BE2C (cell line): Measurements from ENCODE around the gene AJUBA.
"Not testable (repeated sequence)": the region's sequence is repeated elsewhere in the genome, so short reads cannot be mapped to it uniquely, and the experiment has no call there.

Source experiments
- DNase-seq: peaks from one replicate; pipeline ENCODE4 v3.0.0-alpha.2; 2020
- H3K27me3 ChIP-seq: fragments of 250-450 bp; sonication (Bioruptor Pico); 2 replicates; pipeline ENCODE4 v1.5.1; 2020; ENCODE audit warnings: mild to moderate bottlenecking
- H3K36me3 ChIP-seq: fragments of 250-450 bp; sonication (Bioruptor Pico); 2 replicates; pipeline ENCODE4 v1.5.1; 2020; ENCODE audit warnings: mild to moderate bottlenecking
- H3K4me1 ChIP-seq: fragments of 250-450 bp; sonication (Bioruptor Pico); 2 replicates; pipeline ENCODE4 v1.5.1; 2020
- H3K4me3 ChIP-seq: 2 replicates; pipeline ENCODE4 v1.5.1; 2011; ENCODE audit warnings: low read depth, low read length
- H3K9me3 ChIP-seq: fragments of 250-450 bp; sonication (Bioruptor Pico); 2 replicates; pipeline ENCODE4 v1.5.1; 2020
- TF ChIP-seq, protein P1 (sequence below): IDR thresholded peaks from 2 replicates; pipeline ENCODE4 v1.5.1; 2012; ENCODE audit warnings: mild to moderate bottlenecking, low read depth, low read length

Gene AJUBA

DNA sequence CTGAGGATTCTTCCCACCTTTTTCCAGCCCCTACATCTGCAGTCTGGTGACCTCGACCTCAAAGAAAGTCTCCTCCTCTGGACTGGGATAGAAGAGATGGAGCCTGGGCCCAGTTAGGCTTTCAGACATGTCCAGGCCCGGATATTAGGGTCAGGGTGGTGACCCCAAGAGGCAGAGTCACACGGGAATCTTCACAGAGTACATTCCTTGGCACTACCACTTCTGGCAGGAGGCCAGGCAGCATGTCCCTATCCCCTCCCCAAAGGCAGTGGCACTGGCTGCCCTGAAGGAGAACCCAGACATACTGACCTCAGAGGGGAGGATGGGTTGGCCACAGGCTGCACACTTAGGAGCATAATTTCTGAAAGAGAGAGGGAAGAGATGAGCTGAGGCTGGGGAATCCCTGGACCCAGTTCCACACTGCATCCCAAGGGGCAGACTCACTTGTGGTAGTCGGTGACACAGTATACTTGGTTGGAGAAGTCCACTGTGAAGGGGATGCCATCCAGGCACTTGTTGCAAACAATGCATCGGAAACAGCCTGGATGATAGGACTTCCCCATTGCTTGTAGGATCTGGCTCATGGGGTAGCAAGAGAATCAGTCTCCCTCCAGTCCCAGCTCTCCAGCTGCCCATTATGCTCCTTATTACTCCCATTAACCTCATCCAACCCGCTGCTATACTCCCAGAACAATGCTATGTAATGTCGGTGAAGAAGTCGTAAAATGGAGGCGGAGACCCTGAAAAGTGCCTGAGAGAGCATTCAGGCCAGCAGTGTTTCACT, 7.6 kb downstream of the AJUBA start:
- no peak for DNase-seq
- H3K36me3 ChIP-seq = no peaks in the 10 kb centered on the region
- peaks cover 16% of the 10 kb centered on the region for H3K4me1 ChIP-seq

DNA sequence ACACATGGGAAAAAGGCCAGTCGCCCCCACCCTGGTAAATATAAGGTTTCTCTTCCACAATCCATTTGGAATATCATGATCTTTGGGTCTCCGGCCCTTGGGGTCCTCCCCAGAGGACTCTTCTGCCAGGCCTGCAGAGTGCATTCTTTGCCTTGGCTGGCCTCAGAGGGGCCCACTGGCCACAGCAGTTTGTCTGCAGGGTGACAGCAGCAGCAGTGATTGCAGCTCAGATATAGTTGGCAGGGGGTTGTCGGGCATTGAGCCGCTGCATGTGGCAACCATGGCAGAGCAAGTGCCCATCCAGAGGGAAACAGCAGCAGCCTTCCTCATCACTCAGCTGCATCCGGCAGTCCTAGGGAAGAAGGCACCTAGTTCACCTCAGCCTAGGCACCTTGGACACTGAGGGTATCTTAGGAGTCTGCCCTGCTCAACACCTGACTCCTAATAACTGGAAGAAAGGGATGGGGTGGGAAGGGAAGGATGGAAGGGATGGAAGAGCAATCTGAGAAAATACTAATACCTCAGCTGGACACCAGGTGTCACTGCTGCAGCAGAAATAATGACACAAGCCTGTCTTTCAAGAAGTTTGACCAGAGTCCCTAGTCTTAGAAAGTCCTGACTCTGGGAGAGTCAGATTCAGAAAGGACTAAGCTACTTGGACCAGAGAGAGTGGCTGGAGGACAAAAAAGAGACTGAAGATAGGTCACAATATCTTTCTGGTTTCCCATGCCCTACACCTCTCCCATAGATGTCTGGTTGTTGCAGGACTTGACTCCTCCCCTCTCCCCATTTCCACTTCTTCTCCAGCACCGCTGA, 8.9 kb downstream of the AJUBA start:
- no peaks in the 10 kb centered on the region for H3K27me3 ChIP-seq
- DNase-seq = peak; percentile 55
- no peaks in the 10 kb centered on the region for H3K36me3 ChIP-seq

More for the DNA sequence above, 7.6 kb downstream of the AJUBA start:
- no peaks in the 10 kb centered on the region for H3K9me3 ChIP-seq
- TF ChIP-seq, protein P1, sequence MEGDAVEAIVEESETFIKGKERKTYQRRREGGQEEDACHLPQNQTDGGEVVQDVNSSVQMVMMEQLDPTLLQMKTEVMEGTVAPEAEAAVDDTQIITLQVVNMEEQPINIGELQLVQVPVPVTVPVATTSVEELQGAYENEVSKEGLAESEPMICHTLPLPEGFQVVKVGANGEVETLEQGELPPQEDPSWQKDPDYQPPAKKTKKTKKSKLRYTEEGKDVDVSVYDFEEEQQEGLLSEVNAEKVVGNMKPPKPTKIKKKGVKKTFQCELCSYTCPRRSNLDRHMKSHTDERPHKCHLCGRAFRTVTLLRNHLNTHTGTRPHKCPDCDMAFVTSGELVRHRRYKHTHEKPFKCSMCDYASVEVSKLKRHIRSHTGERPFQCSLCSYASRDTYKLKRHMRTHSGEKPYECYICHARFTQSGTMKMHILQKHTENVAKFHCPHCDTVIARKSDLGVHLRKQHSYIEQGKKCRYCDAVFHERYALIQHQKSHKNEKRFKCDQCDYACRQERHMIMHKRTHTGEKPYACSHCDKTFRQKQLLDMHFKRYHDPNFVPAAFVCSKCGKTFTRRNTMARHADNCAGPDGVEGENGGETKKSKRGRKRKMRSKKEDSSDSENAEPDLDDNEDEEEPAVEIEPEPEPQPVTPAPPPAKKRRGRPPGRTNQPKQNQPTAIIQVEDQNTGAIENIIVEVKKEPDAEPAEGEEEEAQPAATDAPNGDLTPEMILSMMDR = no peak
- H3K4me3 ChIP-seq = no peak overlapping the region
- no peaks in the 10 kb centered on the region for H3K27me3 ChIP-seq

DNA sequence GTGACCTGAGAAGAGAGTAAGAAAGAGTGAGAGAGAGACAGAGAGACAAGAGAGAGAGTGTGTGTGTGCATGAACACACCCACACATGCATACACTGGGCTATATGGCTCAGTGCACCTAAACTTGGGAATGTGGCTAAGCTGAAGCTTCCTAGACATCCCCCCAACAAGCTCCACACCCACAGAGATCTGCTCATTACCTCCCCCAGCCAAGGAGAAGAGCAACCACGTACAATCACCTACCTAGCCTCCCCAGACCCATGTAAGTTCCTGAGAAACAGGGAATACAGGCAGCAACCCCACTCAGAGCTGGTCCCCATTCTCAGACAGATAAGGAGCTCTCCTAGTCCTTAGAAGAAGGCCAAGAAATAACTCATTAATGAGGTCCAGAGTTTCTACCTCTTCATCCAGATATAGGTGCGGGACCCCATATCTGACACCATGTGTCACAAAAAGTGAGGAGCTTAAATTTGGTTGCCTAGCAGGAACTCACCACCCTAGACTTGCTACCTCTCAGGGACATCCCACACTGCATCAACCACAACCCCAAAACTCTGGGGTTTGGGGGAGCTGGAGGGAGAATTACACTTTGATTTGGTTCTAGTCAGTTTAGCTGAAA, 9.9 kb downstream of the AJUBA start:
- Histone ChIP-seq H3K4me1 (peaks cover 7% of the 10 kb centered on the region), H3K27me3 (no peaks in the 10 kb centered on the region), H3K4me3 (no peak overlapping the region), H3K9me3 (no peaks in the 10 kb centered on the region), H3K36me3 (no peaks in the 10 kb centered on the region)
- DNase-seq = no peak
- TF ChIP-seq, protein P1 = no peak

More for the DNA sequence above, 8.9 kb downstream of the AJUBA start:
- no peak overlapping the region for H3K4me3 ChIP-seq
- H3K9me3 ChIP-seq = no peaks in the 10 kb centered on the region
- TF ChIP-seq, protein P1 = peak; percentile 81
- H3K4me1 ChIP-seq = peaks cover 14% of the 10 kb centered on the region

DNA sequence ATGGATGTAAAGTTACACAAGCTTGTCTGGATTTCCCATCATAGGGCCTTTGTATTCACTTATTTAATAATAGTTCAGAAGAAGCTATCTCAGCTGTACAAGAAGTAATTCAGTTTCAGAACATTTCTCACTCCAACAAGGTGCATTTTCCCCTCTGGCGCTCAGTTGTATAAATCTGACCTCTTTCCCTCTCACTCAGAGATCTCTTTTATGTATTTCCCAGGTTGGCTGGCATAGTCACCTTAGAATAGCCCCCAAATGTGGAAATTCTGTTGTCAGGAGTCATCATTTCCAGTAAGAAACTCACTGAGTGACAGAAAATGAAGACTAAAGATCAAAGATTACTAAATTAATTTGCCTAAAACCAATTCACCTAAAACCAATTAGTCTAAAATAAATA, 11.2 kb downstream of the AJUBA start:
- no peaks in the 10 kb centered on the region for H3K36me3 ChIP-seq
- no peak overlapping the region for H3K4me3 ChIP-seq
- TF ChIP-seq, protein P1 = no peak
- H3K4me1 ChIP-seq = no peaks in the 10 kb centered on the region
- no peaks in the 10 kb centered on the region for H3K9me3 ChIP-seq
- DNase-seq = no peak
- H3K27me3 ChIP-seq = no peaks in the 10 kb centered on the region

DNA sequence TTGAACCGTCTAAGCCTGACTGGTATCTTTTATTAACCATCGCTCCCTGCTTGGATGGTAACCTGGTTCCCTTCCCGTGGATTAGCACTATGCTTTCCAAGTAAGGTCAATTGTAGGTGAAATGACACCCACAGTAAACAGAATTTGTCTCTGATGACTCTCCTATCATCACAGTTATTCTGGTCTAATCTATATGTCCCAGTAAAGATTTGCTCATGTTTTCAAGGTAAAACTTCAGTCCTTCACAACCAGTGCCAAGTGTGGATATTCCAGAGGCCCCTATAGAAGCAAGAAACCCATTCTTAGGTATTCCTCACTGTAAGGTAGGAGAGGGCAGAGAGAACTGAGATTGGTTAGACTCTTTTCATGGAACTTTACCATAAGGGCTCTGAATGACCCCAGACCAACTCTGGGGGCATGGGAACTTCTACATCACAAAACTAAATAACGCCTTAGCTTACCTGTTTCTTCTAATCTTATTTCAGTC, 15.5 kb downstream of the AJUBA start:
- no peaks in the 10 kb centered on the region for H3K36me3 ChIP-seq
- H3K4me3 ChIP-seq = no peak overlapping the region
- DNase-seq = no peak
- TF ChIP-seq, protein P1 = no peak
- H3K9me3 ChIP-seq = no peaks in the 10 kb centered on the region
- H3K27me3 ChIP-seq = no peaks in the 10 kb centered on the region; the same call in 1 of the 2 replicates
- H3K4me1 ChIP-seq = no peaks in the 10 kb centered on the region

DNA sequence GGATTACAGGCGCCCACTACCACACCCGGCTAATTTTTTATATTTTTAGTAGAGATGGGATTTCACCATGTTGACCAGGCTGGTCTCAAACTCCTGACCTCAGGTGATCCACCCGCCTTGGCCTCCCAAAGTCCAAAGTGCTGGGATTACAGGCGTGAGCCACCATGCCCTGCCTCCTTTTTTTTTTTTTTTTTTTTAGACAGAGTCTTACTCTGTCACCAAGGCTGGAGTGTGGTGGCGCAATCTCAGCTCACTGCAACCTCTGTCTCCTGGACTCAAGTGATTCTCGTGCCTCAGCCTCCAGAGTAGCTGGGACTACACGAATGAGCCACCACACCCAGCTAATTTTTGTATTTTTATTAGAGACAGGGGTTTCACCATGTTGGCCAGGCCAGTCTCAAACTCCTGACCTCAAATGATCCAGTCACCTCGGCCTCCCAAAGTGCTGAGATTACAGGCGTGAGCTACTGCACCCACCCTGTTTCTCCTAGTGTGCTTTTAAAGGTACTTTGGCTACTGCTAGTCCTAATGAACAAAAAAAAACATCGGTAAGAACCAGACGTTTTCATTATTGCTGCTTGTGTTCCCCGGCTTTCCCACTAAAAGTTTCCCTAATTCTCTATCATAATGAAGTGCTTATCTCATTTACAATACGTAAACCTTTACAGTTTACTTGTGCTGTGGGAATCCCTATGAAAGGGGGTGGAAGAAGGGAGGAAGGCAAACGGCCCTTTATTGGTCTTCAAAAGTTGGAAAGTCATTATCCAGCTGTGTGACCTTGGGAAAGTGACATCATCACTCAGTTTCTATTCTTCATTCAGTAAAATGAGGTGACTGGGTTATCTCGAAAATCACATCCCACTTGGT, 16.2 kb downstream of the AJUBA start:
- not testable (repeated sequence) for H3K36me3 ChIP-seq, DNase-seq, H3K4me1 ChIP-seq, H3K4me3 ChIP-seq, H3K27me3 ChIP-seq, H3K9me3 ChIP-seq
